Measurements from ENCODE around the gene FUT7.
"Not testable (repeated sequence)": the region's sequence is repeated elsewhere in the genome, so short reads cannot be mapped to it uniquely, and the experiment has no call there.

FUT7 gene

DNA sequence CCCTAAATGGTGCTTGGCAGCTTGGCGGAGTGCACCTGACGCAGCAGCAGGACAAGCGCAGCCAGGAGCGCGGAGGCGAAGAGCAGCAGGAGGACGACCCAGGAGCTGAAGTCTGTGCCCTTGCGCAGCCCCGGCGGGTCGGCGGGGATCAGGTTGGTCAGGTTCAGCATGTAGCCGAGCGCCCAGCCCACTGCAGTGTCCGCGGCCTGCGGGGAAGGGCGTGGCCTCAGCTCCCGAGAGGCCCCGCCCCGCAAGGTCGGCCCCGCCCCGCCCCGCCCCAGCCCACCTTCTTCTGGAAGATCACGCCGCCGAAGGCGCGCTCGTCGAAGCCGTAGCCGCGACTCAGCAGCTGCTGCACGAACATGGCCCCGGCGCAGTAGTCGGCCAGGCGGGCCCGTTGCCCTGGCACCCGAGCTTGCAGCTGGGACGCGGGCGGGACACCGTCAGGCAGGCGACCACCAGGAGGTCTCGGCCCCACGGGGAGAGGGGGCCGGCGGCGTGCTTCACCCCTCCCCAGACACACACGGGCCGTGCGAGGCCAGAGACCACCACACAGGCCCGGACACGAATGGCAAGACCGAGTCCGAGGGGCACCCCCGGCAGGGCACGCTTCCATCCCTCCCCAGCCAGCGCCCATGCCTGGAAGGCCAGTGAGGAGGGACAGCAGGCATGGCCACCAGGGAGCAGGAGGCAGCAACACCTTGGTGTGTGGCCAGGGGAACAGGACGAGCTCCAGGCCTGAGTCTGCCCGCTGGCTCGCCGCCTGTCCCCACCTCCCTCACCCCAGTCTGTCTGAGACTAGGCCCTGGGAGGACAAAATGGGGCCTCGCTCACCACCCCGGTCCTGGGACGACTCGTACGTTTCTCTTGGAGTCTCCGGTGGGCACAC lies 17.0 kb upstream of the FUT7 start:
- no peak for DNase-seq

DNA sequence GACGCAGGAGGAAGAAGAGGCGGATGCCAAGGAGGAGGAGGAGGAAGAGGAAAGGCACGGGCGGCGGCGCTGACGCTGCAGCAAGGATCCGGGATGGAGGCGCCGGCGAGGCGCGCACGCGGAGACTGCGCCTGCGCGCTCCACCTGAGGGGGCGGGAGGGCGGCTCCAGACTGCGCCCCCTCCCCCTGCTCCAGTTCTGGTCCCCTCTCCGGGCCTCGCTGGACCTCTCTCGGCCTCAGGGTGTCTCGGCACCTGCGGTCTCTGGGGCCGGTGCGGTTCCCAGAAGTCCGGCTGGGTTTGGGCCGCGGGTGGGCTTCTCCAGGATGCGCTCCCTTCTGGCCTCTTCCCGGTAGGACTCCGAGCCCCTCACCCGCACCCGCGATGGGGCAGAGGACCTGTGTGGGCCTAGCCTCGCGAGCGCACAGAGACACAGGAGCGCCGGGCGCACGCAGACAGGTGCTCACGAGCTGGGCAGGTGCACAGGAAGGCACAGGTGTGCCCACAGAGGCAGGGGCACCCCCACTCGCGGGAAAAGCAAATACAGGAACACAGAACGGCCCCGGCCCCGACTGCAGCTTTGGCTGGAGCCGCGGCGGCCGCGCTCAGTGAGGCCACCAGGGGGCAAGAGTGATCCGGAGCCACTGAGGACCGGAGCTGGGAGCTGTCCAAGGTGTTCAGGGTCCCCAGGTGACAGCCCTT lies 14.3 kb upstream of the FUT7 start, which contains the start of gene NPDC1:
TSS of gene NPDC1 (minus strand) at position 90 of the 700 bp plus-strand sequence. CDS start 188 bp downstream, outside the sequence.
- DNase-seq: peak; percentile 58

DNA sequence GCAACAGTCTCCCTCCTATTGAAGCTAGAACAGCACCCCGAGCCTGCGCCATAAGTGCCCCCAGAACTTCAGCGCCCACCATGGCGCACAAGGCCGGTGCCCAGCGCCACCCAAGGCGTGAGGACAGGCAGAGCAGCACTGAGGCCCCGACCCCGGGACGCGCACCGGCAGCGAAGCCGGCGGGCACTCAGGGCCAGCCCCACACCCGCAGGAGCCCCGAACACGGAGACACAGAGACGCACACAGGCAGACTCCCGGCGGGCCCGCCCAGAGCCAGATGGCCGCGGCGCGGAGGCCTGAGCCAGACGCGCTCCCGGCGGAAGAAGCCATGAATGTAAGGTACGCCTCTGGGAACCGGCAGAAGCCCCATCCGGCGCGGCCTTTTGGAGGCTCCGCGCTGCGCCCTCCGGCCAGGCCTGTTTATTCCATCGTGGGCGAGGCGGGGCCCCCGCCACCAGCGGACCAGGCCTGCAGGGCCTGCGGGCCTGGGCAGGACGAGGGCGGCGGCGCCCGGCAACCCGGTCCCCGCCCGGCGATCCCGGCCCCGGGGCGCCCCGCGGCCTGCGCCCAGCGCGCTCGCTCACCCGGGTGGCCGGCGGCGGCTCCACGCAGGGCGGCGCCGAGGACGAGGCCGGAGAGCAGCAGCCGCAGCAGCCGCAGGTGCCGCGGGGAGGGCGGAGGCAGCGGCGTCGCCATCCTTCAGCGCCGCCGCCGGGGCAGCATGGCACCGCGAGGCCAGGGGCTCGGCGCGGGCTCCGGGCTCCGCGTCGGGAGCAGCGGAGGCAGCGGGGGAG lies 13.6 kb upstream of the FUT7 start:
- no peak for DNase-seq

DNA sequence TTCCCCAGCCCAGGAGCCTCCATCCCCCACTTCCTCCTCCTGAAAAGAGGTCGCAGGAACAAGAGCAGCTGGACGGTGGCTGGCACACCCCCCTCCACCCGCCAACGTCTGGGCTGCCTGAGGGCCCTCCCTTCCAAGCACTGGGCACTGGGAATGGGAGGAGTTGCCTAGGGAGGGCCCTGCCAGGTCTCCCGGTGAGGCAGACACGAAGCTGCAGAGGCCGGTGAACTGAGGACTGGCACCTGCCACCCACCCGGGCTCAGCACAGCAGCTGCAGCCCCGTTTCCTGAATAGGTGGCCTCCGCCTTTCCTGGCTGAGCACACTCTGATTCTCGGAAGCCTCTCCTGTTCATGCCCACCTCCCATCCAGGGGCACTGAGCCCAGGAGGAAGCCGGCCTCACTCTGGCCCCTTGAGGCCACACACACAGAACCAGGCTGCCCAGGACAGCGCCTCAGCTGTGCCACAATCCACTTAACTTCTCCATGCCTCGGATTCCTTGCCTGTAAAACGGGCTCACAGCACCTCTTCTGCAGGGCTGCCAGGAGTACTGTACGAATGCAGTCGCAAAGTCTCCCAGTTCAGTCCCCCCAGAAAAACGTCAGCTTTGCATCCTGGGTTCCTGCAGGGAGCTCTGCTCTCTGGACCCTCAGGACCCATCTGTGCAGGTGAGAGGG lies 12.8 kb upstream of the FUT7 start:
- DNase-seq: no peak

DNA sequence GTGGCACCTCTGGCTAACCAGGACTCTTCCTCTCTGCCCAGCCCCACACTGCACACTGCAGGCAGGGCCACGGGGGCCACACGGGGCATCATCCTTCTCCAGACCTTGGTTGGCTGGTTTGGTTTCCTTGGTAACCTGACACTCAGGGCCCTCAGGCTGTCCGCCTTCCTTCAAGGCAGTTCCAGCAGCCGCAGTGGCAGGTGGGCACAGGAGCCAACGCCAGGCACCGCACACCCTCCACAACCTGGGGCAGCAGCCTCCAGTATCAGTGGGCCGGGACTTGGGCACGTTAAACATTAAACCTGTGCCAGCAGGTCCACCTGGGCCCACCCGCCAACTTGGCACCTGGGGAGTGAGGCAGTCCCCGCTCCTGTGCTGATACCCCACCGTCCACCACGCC lies 12.1 kb upstream of the FUT7 start:
- no peak for DNase-seq

DNA sequence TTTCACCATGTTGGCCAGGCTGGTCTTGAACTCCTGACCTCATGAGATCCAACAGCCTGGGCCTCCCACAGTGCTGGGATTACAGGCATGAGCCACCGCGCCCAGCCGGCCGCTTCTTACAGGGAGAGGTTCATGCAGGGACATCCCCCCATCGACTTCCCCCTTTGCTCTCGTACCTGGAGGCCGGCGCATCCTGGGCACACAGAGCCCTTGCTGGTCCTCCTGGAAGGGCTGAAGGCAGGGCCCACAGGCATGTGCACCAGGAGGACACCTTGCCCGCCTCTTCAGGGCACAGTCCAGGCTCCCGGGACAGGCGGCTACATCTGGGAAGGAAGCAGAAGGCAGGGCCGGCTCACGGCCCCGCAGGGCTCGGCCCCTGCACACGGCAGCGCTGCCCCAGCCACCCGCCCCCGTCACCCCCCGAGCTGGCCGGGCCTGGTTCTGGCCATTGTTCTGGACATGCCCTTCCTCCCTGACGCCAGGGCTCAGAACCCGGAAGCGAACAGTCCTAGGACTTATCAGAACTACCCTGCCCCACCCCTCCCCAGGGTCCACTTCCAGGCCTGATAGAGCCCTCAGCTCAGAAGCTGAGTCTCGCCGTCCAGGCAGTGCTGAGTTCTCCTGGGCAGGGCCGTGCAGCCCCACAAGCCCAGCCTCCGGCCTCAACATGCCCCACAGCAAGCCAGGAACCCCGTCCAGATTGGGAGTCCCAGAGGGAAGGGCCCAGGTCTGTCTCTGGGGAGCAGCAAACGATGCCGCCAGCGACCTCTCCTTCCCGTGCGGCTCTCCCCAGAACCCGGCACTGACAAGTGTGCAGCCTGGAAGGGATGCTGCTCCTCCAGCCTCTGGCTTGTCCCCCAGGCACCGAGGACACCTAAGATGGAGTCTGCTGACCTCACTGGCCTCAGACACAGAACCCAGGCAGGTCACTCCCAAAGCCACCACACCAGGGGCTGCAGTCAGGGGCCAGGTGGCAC lies 11.2 kb upstream of the FUT7 start:
- DNase-seq: no peak

DNA sequence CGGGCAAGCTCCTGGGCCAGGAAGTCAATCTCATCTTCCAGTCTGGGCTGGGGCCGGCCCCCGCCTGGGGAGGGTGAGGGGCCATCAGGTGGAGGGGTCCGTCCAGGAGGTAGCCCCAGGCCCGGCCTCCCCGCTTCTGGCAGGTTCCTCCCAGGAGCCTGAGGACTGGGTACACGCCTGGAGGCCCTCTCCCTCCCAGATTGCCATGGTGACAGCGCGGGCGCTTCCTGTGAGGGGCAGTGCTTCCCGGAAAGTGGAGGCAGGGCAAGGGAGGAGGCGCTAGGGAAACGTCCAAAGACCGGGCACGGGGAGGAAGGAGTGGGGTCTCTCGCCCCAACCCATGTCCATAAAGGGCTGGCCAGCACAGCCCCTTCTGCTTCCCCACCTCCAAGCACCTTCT lies 9.2 kb upstream of the FUT7 start:
- no peak for DNase-seq

DNA sequence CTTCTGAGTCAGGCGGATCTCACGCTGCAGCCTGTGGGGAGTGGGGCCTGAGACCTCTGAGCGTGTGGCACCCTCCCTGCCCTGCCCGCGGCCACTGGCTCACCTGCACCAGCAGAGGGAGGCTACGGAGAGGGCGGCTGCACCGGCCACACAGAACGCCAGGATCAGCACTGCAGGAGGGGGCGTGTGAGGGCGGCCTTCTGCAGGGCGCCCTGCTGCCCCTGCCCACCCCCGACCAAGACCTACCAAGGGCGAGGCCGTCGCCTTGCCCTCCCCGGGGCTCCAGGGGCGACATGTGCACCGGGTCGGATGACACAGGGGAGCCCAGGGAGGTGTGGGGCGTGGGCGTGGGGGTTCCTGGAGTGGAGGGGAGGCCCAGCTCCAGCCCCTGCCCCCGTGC lies 8.7 kb upstream of the FUT7 start:
- no peak for DNase-seq

DNA sequence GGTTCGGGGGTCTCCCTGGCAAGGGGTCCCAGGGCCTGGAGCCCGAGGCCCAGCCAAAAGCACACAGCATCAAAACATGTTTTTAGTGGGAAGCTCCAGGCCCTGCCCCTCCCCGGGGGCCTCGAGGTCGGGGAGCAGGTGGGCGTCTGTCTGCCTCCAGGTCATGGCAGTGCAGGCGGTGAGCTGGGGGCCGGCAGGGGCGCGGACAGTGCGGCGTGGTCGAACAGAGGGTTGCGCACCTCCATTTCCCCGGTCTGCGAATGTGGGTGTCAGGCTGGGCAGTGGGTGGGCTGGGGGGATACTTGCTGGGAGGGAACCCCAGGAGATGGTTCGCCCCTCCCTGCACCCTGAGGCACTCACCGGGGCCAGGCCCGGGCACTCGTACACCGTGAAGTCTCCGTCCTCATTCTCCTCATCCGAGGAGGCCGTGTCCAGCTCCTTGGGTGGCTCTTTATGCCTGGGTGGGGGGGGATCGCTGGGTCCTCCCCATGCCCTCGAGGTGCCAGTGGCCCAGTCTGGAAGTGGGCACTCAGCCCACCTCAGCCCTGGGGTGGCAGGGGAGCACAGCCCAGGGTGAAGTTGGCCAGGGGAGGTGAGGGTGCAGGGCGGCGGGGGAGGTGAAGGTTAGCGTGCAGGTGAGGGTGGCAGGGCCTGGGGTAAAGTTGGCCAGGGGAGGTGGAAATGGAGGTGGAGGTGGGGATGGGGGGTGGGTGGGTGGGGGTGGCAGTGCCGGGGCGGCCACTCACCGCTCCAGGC lies 7.9 kb upstream of the FUT7 start:
- DNase-seq: no peak

DNA sequence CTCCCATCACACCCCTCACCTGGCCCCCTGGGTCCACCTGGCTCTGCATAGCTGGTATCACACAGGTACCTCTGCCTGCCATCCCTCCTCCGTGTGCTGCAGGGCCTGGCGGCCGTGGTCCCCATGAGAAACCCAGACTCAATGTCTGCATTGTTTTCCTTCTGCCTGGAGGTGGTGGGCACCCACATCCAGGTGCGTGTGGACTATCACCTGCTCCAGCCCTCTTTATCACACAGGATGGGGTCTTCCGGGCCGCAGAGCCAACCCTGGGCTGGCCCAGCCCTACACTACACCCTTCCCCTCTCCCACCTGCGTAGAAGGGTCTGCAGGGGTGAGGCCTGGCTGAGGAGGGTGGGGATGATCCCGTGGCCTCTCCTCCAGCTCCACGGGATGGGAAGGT lies 7.0 kb upstream of the FUT7 start:
- no peak for DNase-seq

DNA sequence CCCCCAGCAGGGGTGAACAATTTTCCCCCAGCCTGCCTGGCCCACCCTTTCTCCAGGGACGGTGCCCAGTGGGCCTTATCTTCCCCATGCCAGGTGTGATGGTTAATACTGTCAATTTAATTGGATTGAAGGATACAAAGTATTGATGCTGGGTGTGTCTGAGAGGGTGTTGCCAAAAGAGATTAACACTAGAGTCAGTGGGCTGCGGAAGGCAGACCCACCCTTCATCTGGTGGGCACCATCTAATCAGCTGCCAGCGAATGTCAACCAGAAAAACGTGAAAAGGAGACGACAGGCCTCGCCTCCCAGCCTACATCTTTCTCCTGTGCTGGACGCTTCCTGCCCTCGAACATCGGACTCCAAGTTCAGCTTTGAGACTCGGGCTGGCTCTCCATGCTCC lies 5.6 kb upstream of the FUT7 start:
- no peak for DNase-seq

DNA sequence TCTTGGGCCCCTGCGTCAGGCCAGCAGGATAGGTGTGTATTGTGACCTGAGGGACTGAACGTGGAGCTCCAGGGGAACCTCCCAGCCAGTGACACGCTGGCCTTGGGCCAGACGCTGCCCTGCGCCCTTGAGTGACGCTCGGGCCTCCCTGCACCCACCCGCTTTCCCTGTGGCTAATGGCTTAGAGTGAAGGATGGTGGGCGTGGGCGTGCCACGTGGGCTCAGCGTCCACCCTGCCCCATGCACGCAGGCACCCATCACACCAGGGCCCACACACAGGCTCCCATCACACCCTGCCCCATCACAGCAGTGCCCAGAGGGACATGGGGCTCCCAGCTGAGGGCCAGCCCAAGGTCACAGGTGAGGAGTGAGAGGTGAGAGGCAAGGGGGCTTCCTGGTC lies 5.1 kb upstream of the FUT7 start:
- DNase-seq: no peak

DNA sequence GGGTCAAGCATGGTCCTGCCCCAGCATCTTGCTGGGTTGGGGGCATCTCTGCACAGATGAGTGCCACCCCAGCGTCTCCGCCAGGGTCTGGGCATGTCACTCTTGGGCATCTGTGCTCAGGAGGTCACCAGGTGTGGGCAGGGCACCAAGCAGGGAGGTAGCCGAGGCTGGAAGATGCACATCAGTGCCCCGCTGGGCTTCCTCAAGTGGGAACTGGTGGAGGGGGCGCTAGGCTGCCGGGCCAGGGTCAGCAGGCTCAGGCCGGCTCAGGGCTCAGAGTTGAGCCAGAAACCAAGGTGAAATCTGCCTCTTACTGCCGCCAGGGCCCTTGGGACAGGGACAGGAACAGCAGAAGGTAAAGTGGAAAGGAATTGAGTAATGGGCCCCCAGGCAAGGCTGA lies 4.0 kb upstream of the FUT7 start:
- no peak for DNase-seq

DNA sequence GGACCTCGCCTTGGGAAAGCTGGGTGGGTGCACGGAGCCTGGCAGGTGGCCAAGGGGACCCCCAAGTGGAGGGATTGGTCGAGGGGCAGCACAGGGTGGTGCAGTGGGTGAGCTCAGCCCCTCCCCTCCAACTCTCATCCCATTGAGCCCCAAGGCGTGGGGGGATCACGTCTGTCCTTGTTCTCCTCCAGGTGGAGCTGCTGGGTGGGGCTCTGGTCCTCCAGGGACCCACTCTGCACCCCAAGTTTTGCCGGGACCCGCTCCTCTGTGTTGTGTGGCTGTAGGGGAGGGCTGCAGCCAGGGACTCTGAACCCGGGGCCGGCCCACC lies 3.6 kb upstream of the FUT7 start:
- no peak for DNase-seq

DNA sequence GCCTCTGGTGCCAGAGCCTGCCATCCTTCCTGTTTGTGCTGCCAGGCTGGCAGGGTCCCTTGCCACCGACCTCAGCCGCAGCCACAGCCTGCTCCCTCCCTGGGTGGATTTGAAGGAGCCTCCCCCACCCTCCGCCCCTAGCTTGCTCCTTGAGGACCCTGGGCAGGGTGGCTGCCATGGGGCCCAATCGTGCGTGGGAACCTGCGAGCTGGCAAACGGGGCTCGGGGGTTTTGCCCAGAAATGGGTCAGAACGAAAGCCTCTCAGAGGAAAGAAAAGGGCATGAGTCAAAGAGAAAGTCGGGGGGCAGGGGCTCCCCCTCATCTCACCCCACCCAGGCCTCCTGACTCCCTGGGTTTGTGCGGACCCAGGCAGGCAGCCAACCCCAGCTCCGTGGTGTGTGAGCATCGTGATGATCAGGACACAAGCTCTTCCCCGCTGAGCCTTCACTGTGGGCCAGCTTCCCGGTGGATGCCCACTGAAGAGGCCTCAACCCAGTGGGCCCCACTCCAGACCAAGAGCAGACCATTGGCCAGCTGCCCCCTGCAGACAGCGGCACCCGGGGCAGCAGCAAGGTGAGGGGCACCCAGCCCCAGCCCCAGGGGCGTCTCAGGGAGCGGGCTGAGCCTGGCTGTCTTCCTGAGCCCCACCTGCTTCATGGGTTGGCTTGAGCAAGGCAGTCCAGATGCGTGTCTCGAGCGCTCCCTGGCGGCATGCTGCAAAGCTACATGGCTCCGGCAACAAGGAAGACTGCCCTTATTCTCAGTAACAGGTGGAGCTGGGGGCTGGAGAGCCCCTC lies 3.0 kb upstream of the FUT7 start:
- DNase-seq: peak; percentile 65

DNA sequence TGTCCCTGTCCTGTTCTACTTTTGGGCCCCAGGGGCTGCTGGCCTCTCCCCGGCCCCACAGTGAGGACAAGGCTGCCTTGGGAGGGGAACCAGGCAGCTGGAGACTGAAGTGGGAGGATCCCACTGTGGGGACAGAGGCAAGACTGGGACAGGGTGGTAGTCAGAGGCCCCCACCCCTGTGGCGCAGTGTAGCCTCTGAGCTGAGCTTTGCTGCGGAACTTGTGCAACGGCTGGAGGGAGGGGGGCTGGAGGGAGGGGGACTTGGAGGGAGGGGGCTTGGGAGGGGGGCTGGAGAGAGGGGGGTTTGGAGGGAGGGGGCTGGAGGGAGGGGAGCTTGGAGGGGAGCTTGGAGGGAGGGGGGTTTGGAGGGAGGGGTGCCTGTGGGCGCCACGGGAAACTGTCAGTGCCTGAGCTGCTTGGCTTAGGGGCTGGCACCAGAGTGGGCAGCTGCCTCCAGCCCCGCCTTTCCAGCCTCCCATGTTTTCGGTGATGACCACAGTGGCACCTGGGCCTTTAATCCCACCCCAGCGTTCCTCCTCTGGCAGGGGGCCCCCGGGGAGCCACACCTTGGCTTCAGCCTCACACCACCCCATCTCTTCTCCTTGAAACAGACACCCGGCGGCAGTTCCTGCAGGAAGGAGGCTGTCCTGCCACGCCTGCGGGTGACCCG lies 2.3 kb upstream of the FUT7 start:
- no peak for DNase-seq

DNA sequence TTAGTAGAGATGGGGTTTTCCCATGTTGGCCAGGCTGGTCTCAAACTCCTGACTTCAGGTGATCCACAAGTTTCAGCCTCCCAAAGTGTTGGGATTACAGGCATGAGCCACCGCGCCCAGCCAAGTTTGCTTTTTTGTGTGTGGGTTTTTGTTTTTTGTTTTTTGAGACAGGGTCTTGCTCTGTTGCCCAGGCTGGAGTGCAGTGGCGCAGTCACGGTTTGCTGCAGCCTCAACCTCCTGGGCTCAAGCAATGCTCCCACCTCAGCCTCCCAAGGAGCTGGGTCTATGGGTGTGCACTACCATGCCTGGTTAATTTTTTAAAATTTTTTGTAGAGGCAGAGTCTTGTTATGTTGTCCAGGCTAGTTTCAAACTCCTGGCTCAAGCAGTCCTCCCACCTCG lies 1.6 kb upstream of the FUT7 start:
- DNase-seq: not testable (repeated sequence)

DNA sequence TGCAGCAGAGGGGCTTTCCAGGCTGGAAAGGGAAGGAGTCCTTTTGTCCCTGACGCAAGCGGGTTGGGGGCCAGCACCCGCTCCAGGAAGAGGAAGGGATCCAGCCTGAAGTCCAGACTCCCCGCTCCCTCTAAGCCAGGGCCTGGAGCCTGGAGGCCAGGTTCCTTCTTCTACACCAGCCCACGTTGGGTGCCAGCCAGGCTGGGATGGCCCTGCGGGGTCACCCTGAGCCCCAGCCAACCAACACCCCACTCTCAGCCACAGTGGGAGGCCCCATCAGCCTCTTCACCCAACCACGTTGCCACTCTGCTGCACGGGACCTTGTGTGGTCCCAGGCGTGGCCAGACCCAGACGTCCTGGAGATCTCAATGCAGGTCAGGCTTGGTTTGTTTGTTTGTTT lies 970 bp upstream of the FUT7 start:
- no peak for DNase-seq

Data from NCI-H526 treated with DMSO at 0.1 percent for 48 hours (cell line).